GM12878 (cell line): ENCODE measurements around the gene INPP5D.

ENCODE experiments used
- ATF2 ChIP-seq: IDR thresholded peaks from 2 replicates; pipeline ENCODE4 v1.6.1; 2012; ENCODE audit warnings: low read length, inconsistent platforms
- CTCF ChIP-seq, 3 experiments: IDR thresholded peaks in 2 of 3; conservative IDR thresholded peaks in 1 of 3; 2 replicates each; pipeline ENCODE4 v1.5.1; 2011; ENCODE audit warnings: low read depth in 3 of 3, low read length in 3 of 3, mild to moderate bottlenecking in 3 of 3, control low read depth in 2 of 3, moderate library complexity in 2 of 3, inconsistent platforms in 1 of 3, mixed read lengths in 1 of 3; ENCODE audit not compliant: control insufficient read depth in 2 of 3, insufficient read depth in 1 of 3; ENCODE audit errors: extremely low read depth in 1 of 3
- TBL1XR1 ChIP-seq: IDR thresholded peaks from 2 replicates; pipeline ENCODE4 v1.6.1; 2012; ENCODE audit warnings: low read depth, low read length, improper control_type of control experiment
- TF ChIP-seq, protein P1 (sequence below): IDR thresholded peaks from 2 replicates; pipeline ENCODE4 v1.6.1; 2011; ENCODE audit warnings: borderline replicate concordance, low read depth, mild to moderate bottlenecking, moderate library complexity, low read length; ENCODE audit not compliant: insufficient read depth, poor library complexity, severe bottlenecking
- TF ChIP-seq, protein P2 (sequence below): IDR thresholded peaks from 2 replicates; pipeline ENCODE4 v1.6.1; 2012; ENCODE audit warnings: mild to moderate bottlenecking, low read depth, low read length

GRCh38 chr2:233213975-233214374, 153.8 kb downstream of the INPP5D start:
- TF ChIP-seq ATF2 = no peak
- TF ChIP-seq CTCF (IDR thresholded peaks at IDR 0.05 in 2 of 3, conservative IDR thresholded peaks at IDR 0.05 in 1 of 3; ENCODE audit: control insufficient read depth in 2 of 3, extremely low read depth in 1 of 3, insufficient read depth in 1 of 3, low read depth in 3 of 3, low read length in 3 of 3) = no peak
- TF ChIP-seq, protein P1, sequence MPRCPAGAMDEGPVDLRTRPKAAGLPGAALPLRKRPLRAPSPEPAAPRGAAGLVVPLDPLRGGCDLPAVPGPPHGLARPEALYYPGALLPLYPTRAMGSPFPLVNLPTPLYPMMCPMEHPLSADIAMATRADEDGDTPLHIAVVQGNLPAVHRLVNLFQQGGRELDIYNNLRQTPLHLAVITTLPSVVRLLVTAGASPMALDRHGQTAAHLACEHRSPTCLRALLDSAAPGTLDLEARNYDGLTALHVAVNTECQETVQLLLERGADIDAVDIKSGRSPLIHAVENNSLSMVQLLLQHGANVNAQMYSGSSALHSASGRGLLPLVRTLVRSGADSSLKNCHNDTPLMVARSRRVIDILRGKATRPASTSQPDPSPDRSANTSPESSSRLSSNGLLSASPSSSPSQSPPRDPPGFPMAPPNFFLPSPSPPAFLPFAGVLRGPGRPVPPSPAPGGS = no peak
- no peak for TF ChIP-seq TBL1XR1
- TF ChIP-seq, protein P2, sequence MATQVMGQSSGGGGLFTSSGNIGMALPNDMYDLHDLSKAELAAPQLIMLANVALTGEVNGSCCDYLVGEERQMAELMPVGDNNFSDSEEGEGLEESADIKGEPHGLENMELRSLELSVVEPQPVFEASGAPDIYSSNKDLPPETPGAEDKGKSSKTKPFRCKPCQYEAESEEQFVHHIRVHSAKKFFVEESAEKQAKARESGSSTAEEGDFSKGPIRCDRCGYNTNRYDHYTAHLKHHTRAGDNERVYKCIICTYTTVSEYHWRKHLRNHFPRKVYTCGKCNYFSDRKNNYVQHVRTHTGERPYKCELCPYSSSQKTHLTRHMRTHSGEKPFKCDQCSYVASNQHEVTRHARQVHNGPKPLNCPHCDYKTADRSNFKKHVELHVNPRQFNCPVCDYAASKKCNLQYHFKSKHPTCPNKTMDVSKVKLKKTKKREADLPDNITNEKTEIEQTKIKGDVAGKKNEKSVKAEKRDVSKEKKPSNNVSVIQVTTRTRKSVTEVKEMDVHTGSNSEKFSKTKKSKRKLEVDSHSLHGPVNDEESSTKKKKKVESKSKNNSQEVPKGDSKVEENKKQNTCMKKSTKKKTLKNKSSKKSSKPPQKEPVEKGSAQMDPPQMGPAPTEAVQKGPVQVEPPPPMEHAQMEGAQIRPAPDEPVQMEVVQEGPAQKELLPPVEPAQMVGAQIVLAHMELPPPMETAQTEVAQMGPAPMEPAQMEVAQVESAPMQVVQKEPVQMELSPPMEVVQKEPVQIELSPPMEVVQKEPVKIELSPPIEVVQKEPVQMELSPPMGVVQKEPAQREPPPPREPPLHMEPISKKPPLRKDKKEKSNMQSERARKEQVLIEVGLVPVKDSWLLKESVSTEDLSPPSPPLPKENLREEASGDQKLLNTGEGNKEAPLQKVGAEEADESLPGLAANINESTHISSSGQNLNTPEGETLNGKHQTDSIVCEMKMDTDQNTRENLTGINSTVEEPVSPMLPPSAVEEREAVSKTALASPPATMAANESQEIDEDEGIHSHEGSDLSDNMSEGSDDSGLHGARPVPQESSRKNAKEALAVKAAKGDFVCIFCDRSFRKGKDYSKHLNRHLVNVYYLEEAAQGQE = no peak
